K562 (cell line): Measurements from ENCODE around the gene AIFM3. TPM values are rescaled to one million over a fixed set of nuclear protein-coding genes. Genes with fewer than 3 reads are reported as not detected.

ENCODE experiments used
- ATAC-seq: fragments of 200-7000 bp; cut with Tn5 transposase; 3 replicates; pipeline ENCODE4 v1.9.1; 2020; ENCODE audit warnings: moderate library complexity
- BruUV-seq: library from RNA; stranded (reverse); fragments of 400-500 nt; replicated peaks from 2 replicates; lab custom pipeline; 2021; lab: Mats Ljungman, UMichigan
- CTCF ChIA-PET: fragments of 300-600 bp; formaldehyde crosslinking; extraction: SDS; loops from one replicate; lab custom pipeline; 2021; ENCODE audit warnings: low intra/inter-chr PET ratio; lab: Yijun Ruan, JAX
- POLR2A ChIA-PET: fragments of 300-600, 350-650 bp; sonication (Branson Sonifier 250); formaldehyde crosslinking; extraction: SDS; loops from one replicate; lab custom pipeline; 2021; ENCODE audit warnings: antibody characterized with exemption, inconsistent platforms; lab: Yijun Ruan, JAX
- DNase-seq, 4 experiments: peaks; one replicate each; pipeline versions ENCODE4 v3.0.0 to v3.0.0-alpha.2; 2011 to 2018; ENCODE audit warnings: low spot score in 3 of 4, mixed read lengths in 3 of 4; ENCODE audit errors: extremely low read depth in 1 of 4
- FAIRE-seq: peaks from 2 replicates; lab custom pipeline; 2011; peaks lifted over from hg19 to GRCh38; lab: Jason Lieb, UNC
- H2AFZ ChIP-seq: 2 replicates; pipeline ENCODE4 v1.6.0; 2011; ENCODE audit warnings: low read depth, low read length, control low read depth, inconsistent platforms
- H3K27ac ChIP-seq: fragments of 200-600 bp; 3 replicates; pipeline ENCODE4 v1.8.0; 2011; ENCODE audit warnings: low read depth, mild to moderate bottlenecking, control low read depth, inconsistent platforms, low read length, moderate library complexity, mixed read lengths; ENCODE audit errors: extremely low read depth
- H3K27me3 ChIP-seq, 2 experiments: fragments of 300-600 bp in 1 of 2; 2 replicates in 1 of 2; 3 replicates in 1 of 2; pipeline versions ENCODE4 v1.6.0 to v1.8.0; 2011; ENCODE audit warnings: inconsistent platforms in 2 of 2, low read length in 2 of 2, mild to moderate bottlenecking in 1 of 2, mixed read lengths in 1 of 2, moderate library complexity in 1 of 2; ENCODE audit not compliant: control insufficient read depth in 2 of 2, insufficient read depth in 2 of 2
- H3K36me3 ChIP-seq: fragments of 300-600 bp; 3 replicates; pipeline ENCODE4 v1.8.0; 2011; ENCODE audit warnings: mild to moderate bottlenecking, low read length, inconsistent platforms; ENCODE audit not compliant: control insufficient read depth, insufficient read depth
- H3K4me1 ChIP-seq, 2 experiments: fragments of 200-600 bp in 1 of 2; replicated peaks in 1 of 2; 2 replicates in 1 of 2; 3 replicates in 1 of 2; pipeline versions ENCODE4 v1.5.1 to v1.8.0; 2011; ENCODE audit warnings: inconsistent platforms in 2 of 2, low read length in 2 of 2, mild to moderate bottlenecking in 1 of 2, mixed read lengths in 1 of 2, moderate library complexity in 1 of 2; ENCODE audit not compliant: control insufficient read depth in 2 of 2, insufficient read depth in 2 of 2
- H3K4me2 ChIP-seq: 2 replicates; pipeline ENCODE4 v1.6.1; 2011; ENCODE audit warnings: low read length, control low read depth, inconsistent platforms, mixed read lengths; ENCODE audit not compliant: insufficient read depth
- H3K4me3 ChIP-seq: fragments of 200-600 bp; sonication (generic), shearing (Covaris generic); 2 replicates; pipeline ENCODE4 v1.5.1; 2016; ENCODE audit warnings: control low read depth, inconsistent platforms
- H3K79me2 ChIP-seq: fragments of 200-600 bp; 3 replicates; pipeline ENCODE4 v1.8.0; 2011; ENCODE audit warnings: low read length, inconsistent platforms; ENCODE audit not compliant: control insufficient read depth, insufficient read depth
- H3K9ac ChIP-seq, 2 experiments: 2 replicates each; pipeline versions ENCODE4 v1.6.0 to v1.6.1; 2011; ENCODE audit warnings: low read depth in 2 of 2, low read length in 2 of 2, control low read depth in 1 of 2, inconsistent platforms in 1 of 2, mild to moderate bottlenecking in 1 of 2, mixed read lengths in 1 of 2; ENCODE audit not compliant: insufficient read depth in 1 of 2
- H3K9me1 ChIP-seq: one replicate; pipeline ENCODE4 v1.6.0; 2011; ENCODE audit warnings: inconsistent platforms, mild to moderate bottlenecking, low read length, moderate library complexity; ENCODE audit not compliant: control insufficient read depth, insufficient read depth
- H3K9me3 ChIP-seq: replicated peaks from 2 replicates; pipeline ENCODE4 v1.5.1; 2011; ENCODE audit warnings: low read depth, low read length, inconsistent platforms; ENCODE audit not compliant: control insufficient read depth, insufficient read depth
- H4K20me1 ChIP-seq: replicated peaks from 2 replicates; pipeline ENCODE4 v1.6.1; 2011; ENCODE audit warnings: low read length, inconsistent platforms, mixed read lengths; ENCODE audit not compliant: control insufficient read depth, insufficient read depth
- CBX2 ChIP-seq: fragments of 200-600 bp; sonication (generic); IDR thresholded peaks from one replicate; pipeline ENCODE4 v1.6.1; 2012; ENCODE audit warnings: mild to moderate bottlenecking, low read length, inconsistent platforms; ENCODE audit not compliant: insufficient read depth, poor library complexity, severe bottlenecking
- CCNT2 ChIP-seq: IDR thresholded peaks from 2 replicates; pipeline ENCODE4 v1.6.1; 2011; ENCODE audit warnings: borderline replicate concordance, low read depth, mild to moderate bottlenecking, moderate library complexity, mixed read lengths, low read length; ENCODE audit not compliant: insufficient read length; ENCODE audit errors: extremely low read depth
- CREB5 ChIP-seq: fragments of 250-450 bp; sonication (Bioruptor Pico); IDR thresholded peaks from 2 replicates; pipeline ENCODE4 v1.5.0; 2020; ENCODE audit warnings: mild to moderate bottlenecking
- DLX4 ChIP-seq: fragments of 250-450 bp; sonication (Bioruptor Pico); IDR thresholded peaks from 2 replicates; pipeline ENCODE4 v1.6.1; 2021; ENCODE audit warnings: mild to moderate bottlenecking
- FOXA3 ChIP-seq, 2 experiments: fragments of 450-650 bp in 1 of 2; sonication (generic) in 1 of 2; formaldehyde crosslinking; IDR thresholded peaks in 1 of 2; conservative IDR thresholded peaks in 1 of 2; 2 replicates each; pipeline versions ENCODE4 v1.4.0 to v1.8.0; 2020 to 2022; ENCODE audit warnings: mild to moderate bottlenecking in 2 of 2, missing genetic modification reagents in 1 of 2
- GTF2A2 ChIP-seq: IDR thresholded peaks from 2 replicates; pipeline ENCODE4 v1.6.1; 2016; ENCODE audit warnings: mild to moderate bottlenecking, missing genetic modification characterization, missing compliant biosample characterization
- HNRNPLL ChIP-seq: fragments of 200-400 bp; formaldehyde crosslinking; IDR thresholded peaks from 2 replicates; pipeline ENCODE4 v1.6.1; 2017; ENCODE audit warnings: low read length, low read depth, mild to moderate bottlenecking; ENCODE audit not compliant: poor library complexity, severe bottlenecking
- NCOA2 ChIP-seq, 2 experiments: fragments of 450-650 bp; IDR thresholded peaks; 2 replicates each; pipeline ENCODE4 v1.6.1; 2018; ENCODE audit warnings: mild to moderate bottlenecking in 2 of 2, moderate library complexity in 1 of 2; ENCODE audit not compliant: partially characterized antibody in 2 of 2
- NCOR1 ChIP-seq: fragments of 450-650 bp; IDR thresholded peaks from 2 replicates; pipeline ENCODE4 v1.6.1; 2016; ENCODE audit warnings: mild to moderate bottlenecking, moderate library complexity
- OTX1 ChIP-seq: fragments of 450-650 bp; formaldehyde crosslinking; IDR thresholded peaks from 2 replicates; pipeline ENCODE4 v1.4.0; 2022; ENCODE audit warnings: mild to moderate bottlenecking
- SNAPC5 ChIP-seq: fragments of 250-450 bp; sonication (Bioruptor Pico); IDR thresholded peaks from 2 replicates; pipeline ENCODE4 v1.8.0; 2021; ENCODE audit warnings: moderate library complexity, mild to moderate bottlenecking, inconsistent platforms
- XRCC3 ChIP-seq: fragments of 450-650 bp; IDR thresholded peaks from 2 replicates; pipeline ENCODE4 v1.6.1; 2017; ENCODE audit warnings: mild to moderate bottlenecking, moderate library complexity
- ZBTB26 ChIP-seq: fragments of 450-650 bp; formaldehyde crosslinking; IDR thresholded peaks from 2 replicates; pipeline ENCODE4 v1.4.0; 2022; ENCODE audit warnings: missing genetic modification characterization
- ZBTB49 ChIP-seq: sonication (generic); formaldehyde crosslinking; IDR thresholded peaks from 2 replicates; pipeline ENCODE4 v1.8.0; 2022; ENCODE audit warnings: missing genetic modification reagents, mild to moderate bottlenecking, borderline replicate concordance
- ZNF384 ChIP-seq: IDR thresholded peaks from 2 replicates; pipeline ENCODE4 v1.6.1; 2012; ENCODE audit warnings: low read depth, low read length, improper control_type of control experiment
- ZNF507 ChIP-seq: conservative IDR thresholded peaks from 2 replicates; pipeline ENCODE4 v1.6.1; 2017; ENCODE audit warnings: missing genetic modification characterization, missing compliant biosample characterization
- ZNF766 ChIP-seq: fragments of 200-800 bp; sonication (Bioruptor generic); conservative IDR thresholded peaks from 2 replicates; pipeline ENCODE4 v1.6.1; 2016; ENCODE audit warnings: missing genetic modification characterization, missing compliant biosample characterization
- WGBS: fragments of 100-300 bp; shearing (Covaris generic); methylation state at CpG from one replicate; pipeline ENCODE4 v1.1.6; 2016; ENCODE audit warnings: low coverage, mixed read lengths; ENCODE audit not compliant: insufficient coverage; ENCODE audit errors: missing lambda C conversion rate; 5-methylcytosine and 5-hydroxymethylcytosine counted together
- in situ Hi-C: fragments of 300-500 bp; cut with MboI; formaldehyde crosslinking; loops from 4 replicates; pipeline ENCODE4 v1.15.0; 2018; ENCODE audit warnings: inconsistent platforms, mixed read lengths
- intact Hi-C: fragments of 100-400 bp; cut with micrococcal nuclease; formaldehyde crosslinking; loops from 2 replicates; pipeline ENCODE4 v1.14.2; 2022
- polyA plus RNA-seq, 8 experiments: library from polyadenylated mRNA; depleted of rRNA in 4 of 8; stranded (reverse) in 5 of 8; unstranded in 3 of 8; fragments of >200 nt; fragmentation: Nextera tagmentation in 2 of 8; fragmentation: Illumina TruSeq in 1 of 8; extraction: Ambion mirVana in 2 of 8; extraction: Trizol in 1 of 8; gene quantifications; 2 replicates each; pipeline versions ENCODE4 v1.2.1 to v1.2.3, GENCODE V29; 2011 to 2014; ENCODE audit warnings: inconsistent platforms in 1 of 8, missing spikeins in 1 of 8
- total RNA-seq, 7 experiments: library from RNA; depleted of rRNA in 6 of 7; stranded (reverse); fragments of >200 nt in 6 of 7; fragmentation: Illumina TruSeq in 2 of 7; extraction: Trizol in 2 of 7; gene quantifications; 2 replicates each; pipeline versions ENCODE4 v1.2.1 to v1.2.3, GENCODE V29; 2011 to 2021; ENCODE audit warnings: low replicate concordance in 1 of 7

The AIFM3 gene
- total and polyA plus RNA-seq, 9 of the 15 experiments (the other 6 are each of a cell fraction or from before 2014, with no cell fraction given), result 0.03 to 0.20 (median 0.07) TPM; not detected in 1

- BruUV-seq, result no TSS peak
- no peak for DNase-seq
- no peaks in the 10 kb centered on the region for H3K9me3 ChIP-seq
- in situ Hi-C loops (no loop called here), intact Hi-C loops (no loop called here)
- ATAC-seq, result no peak
- H3K27ac ChIP-seq, result no peak overlapping the region
- WGBS, result 91% methylated on average over 4 of the region's 4 CpGs
- H4K20me1 ChIP-seq, result peaks cover 74% of the 10 kb centered on the region
- H3K36me3 ChIP-seq, result peaks cover 78% of the 10 kb centered on the region
- ChIA-PET POLR2A (interaction anchor here (0.6 to 64.4 kb wide), 6 partner anchors 11 to 715 kb away, joined by 3 to 1556 read pairs (median 4); partner anchors contain the start of genes AIFM3, CRKL and LZTR1), CTCF (no interaction called here)
- no peak overlapping the region for H3K4me2 ChIP-seq
- H3K9me1 ChIP-seq, result peaks cover 13% of the 10 kb centered on the region
- H3K4me3 ChIP-seq, result no peak overlapping the region
- no peaks in the 10 kb centered on the region for H3K27me3 ChIP-seq
- peaks cover 99% of the 10 kb centered on the region for H3K79me2 ChIP-seq
- H2AFZ ChIP-seq, result no peak overlapping the region
- peaks cover 22 to 24% of the 10 kb centered on the region in 2 experiments; a peak in 4 of 5 replicates for H3K4me1 ChIP-seq
- no peak overlapping the region for H3K9ac ChIP-seq
- FAIRE-seq, result no peak
- TF ChIP-seq DLX4 (CRISPR knock-in tag) (no peak), ZBTB49 (CRISPR knock-in tag) (no peak), NCOA2 (IDR thresholded peaks at IDR 0.05; ENCODE audit: partially characterized antibody in 2 of 2) (no peak), ZNF384 (peak; percentile 53; the same call in 1 of the 2 replicates), OTX1 (CRISPR knock-in tag) (0 out of 2 replicates have a peak, but pooled peaks have one; percentile 33), CCNT2 (no peak), FOXA3 (CRISPR knock-in tag; conservative IDR thresholded peaks at IDR 0.05 in 1 of 2, IDR thresholded peaks at IDR 0.05 in 1 of 2) (no peak), ZBTB26 (CRISPR knock-in tag) (no peak), ZNF507 (tag) (0 out of 2 replicates have a peak, but pooled peaks have one; percentile 8), XRCC3 (no peak), SNAPC5 (no peak), HNRNPLL (peak; percentile 7), CREB5 (CRISPR knock-in tag) (no peak), NCOR1 (no peak), CBX2 (no peak), GTF2A2 (no peak), ZNF766 (CRISPR knock-in tag) (no peak)
These were observed 38.5 kb upstream of the AIFM3 start for GRCh38 chr22:20928573-20928967.
